ENCODE data around the gene ABCC9. TPM values are rescaled to one million over a fixed set of nuclear protein-coding genes. Genes with fewer than 3 reads are reported as not detected.
A peak's percentile ranks its signal among the peaks of the same experiment; 100 is the strongest.
"Not testable (repeated sequence)": the region's sequence is repeated elsewhere in the genome, so short reads cannot be mapped to it uniquely, and the experiment has no call there.

The ABCC9 gene
- total RNA-seq, 1 donor from 2014 or later, result 27.5 TPM

DNA sequence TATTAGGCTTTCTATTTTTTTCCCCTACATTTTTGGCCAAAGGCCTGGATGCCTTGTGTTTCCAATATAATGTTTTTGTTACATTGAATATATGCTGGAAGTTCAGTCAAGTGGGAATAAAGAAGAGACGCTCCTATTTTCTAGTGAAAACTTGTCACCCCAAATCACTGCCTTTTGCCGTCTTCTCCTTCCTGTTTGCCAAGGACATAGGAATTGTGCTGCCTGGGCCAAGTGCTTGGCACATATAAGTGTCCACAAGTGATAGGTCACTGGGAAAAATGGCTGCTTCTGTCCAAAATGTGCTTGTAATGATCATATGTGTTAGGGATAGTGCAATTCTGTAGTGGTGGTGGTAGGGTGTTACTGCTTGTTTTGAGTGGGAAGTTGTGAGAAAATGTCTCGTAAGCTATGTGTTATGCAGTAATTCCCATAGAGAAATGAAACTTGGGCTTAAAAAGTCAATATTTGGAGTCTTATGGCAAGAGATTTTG lies 155.1 kb downstream of the ABCC9 start:
- Histone ChIP-seq H3K36me3 (no peaks in the 10 kb centered on the region), H3K9me3 (no peaks in the 10 kb centered on the region), H3K27me3 (ENCODE audit: low read depth) (no peaks in the 10 kb centered on the region), H3K27ac (peak overlapping the region; percentile 3), H3K4me1 (peaks cover 5% of the 10 kb centered on the region), H3K4me3 (no peak overlapping the region)
- intact Hi-C loops (cut with DNase I), result no loop called here
- no peak for DNase-seq
- ATAC-seq, result no peak
- TF ChIP-seq, protein P1, sequence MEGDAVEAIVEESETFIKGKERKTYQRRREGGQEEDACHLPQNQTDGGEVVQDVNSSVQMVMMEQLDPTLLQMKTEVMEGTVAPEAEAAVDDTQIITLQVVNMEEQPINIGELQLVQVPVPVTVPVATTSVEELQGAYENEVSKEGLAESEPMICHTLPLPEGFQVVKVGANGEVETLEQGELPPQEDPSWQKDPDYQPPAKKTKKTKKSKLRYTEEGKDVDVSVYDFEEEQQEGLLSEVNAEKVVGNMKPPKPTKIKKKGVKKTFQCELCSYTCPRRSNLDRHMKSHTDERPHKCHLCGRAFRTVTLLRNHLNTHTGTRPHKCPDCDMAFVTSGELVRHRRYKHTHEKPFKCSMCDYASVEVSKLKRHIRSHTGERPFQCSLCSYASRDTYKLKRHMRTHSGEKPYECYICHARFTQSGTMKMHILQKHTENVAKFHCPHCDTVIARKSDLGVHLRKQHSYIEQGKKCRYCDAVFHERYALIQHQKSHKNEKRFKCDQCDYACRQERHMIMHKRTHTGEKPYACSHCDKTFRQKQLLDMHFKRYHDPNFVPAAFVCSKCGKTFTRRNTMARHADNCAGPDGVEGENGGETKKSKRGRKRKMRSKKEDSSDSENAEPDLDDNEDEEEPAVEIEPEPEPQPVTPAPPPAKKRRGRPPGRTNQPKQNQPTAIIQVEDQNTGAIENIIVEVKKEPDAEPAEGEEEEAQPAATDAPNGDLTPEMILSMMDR (IDR thresholded peaks at IDR 0.05), result no peak

DNA sequence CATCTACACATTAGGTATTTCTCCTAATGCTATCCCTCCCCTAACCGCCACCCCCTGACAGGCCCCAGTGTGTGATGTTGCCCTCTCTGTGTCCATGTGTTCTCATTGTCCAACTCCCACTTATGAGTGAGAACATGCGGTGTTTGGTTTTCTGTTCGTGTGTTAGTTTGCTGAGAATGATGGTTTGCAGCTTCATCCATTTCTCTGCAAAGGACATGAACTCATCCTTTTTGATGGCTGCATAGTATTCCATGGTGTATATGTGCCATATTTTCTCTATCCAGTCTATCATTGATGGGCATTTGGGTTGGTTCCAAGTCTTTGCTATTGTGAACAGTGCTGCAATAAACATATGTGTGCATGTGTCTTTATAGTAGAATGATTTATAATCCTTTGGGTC lies 158.5 kb downstream of the ABCC9 start:
- ATAC-seq; DNase-seq; H3K9me3 ChIP-seq; H3K27me3 ChIP-seq (ENCODE audit: low read depth); intact Hi-C loops (cut with DNase I); H3K4me1 ChIP-seq; H3K36me3 ChIP-seq; H3K27ac ChIP-seq; H3K4me3 ChIP-seq: not testable (repeated sequence)

DNA sequence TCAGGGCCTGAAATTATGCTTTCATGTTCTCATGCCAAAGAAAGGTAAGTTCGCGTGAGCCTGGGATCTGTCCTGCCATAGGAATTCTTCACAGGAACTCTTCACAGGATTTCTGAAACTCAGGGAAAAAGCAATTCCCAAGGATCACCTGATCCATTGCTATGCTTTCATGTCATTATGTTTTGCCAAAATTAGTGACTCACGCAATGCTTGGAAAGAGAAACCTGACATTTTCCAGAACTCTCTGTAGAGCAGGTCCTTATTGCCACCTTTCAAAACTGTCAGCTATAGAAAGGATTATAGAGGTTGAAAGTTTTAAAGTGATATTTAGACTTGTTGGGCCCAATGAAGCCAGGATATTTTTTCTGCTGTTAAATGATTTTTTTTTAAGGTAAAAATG lies 160.4 kb downstream of the ABCC9 start:
- Histone ChIP-seq H3K36me3 (no peaks in the 10 kb centered on the region), H3K27ac (no peak overlapping the region), H3K4me3 (no peak overlapping the region), H3K4me1 (no peaks in the 10 kb centered on the region), H3K9me3 (no peaks in the 10 kb centered on the region), H3K27me3 (ENCODE audit: low read depth) (no peaks in the 10 kb centered on the region)
- no peak for ATAC-seq
- DNase-seq, result no peak
- TF ChIP-seq, protein P1 (IDR thresholded peaks at IDR 0.05), result no peak
- intact Hi-C loops (cut with DNase I), result no loop called here

DNA sequence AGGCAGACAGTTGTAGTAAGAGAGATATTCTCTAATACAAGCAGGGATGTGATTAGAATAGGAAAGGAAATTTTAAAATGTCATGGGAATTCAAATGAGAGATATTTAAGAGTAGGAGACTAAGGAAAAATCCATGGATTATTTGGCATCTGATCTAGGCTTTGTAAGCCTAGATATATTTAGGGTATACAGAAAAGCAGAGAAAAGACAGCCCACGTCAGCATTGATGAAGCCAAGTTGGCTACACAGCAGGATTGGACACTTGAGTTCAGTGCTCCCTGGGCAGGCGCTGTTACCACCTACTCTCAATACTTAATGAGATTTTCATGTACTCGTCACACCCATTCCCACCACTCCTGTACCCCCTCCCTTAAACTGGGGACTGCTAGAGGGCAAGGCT lies 165.1 kb downstream of the ABCC9 start:
- no peak for DNase-seq
- Histone ChIP-seq H3K27ac (peak overlapping the region; percentile 70), H3K36me3 (no peaks in the 10 kb centered on the region), H3K4me3 (no peak overlapping the region), H3K27me3 (ENCODE audit: low read depth) (peaks cover 17% of the 10 kb centered on the region), H3K9me3 (no peaks in the 10 kb centered on the region), H3K4me1 (no peaks in the 10 kb centered on the region)
- TF ChIP-seq, protein P1 (IDR thresholded peaks at IDR 0.05), result no peak
- peak in 1 of 2 donors; percentile 44 for ATAC-seq
- intact Hi-C loops (cut with DNase I), result no loop called here

DNA sequence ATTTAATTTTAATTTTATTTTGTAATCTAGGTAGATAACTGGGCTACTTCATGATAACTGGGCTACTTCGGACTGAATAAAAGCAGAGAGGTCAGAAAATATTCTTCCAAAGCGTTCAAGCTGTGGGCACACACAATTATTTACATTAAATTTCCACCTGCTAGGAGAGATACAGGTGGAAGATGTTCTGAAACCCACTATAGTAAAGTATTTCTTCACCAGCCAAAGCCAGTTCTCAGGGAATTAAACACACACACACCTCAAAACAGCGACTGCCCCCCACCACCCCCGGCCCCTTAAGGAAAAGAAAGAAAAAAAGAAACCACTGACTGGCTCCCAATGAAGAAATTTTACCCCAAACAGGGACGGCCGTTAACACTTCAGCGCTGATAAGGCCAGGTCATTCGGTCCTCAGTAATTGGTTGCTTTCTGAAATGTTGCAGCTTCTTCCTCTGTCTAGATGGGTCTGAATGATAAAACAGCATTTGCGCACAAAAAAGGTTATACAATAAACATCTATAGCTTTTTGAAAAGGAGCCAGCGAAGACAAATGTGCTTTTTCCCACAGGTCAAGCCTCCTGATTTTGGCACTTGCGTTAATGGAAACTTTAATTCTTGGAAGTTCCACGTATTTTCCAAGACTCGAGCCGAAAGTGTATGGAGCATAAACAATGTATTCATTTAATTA lies 165.9 kb downstream of the ABCC9 start:
- ATAC-seq (peak in 1 of 2 donors; percentile 17), DNase-seq (no peak)
- H3K9me3 ChIP-seq, result no peaks in the 10 kb centered on the region
- peaks cover 17% of the 10 kb centered on the region for H3K27me3 ChIP-seq (ENCODE audit: low read depth)
- H3K36me3 ChIP-seq, result no peaks in the 10 kb centered on the region
- H3K4me3 ChIP-seq, result peak overlapping the region; percentile 62
- TF ChIP-seq, protein P1 (IDR thresholded peaks at IDR 0.05), result no peak
- H3K27ac ChIP-seq, result peak overlapping the region; percentile 70
- intact Hi-C loops (cut with DNase I), result no loop called here
- H3K4me1 ChIP-seq, result no peaks in the 10 kb centered on the region

DNA sequence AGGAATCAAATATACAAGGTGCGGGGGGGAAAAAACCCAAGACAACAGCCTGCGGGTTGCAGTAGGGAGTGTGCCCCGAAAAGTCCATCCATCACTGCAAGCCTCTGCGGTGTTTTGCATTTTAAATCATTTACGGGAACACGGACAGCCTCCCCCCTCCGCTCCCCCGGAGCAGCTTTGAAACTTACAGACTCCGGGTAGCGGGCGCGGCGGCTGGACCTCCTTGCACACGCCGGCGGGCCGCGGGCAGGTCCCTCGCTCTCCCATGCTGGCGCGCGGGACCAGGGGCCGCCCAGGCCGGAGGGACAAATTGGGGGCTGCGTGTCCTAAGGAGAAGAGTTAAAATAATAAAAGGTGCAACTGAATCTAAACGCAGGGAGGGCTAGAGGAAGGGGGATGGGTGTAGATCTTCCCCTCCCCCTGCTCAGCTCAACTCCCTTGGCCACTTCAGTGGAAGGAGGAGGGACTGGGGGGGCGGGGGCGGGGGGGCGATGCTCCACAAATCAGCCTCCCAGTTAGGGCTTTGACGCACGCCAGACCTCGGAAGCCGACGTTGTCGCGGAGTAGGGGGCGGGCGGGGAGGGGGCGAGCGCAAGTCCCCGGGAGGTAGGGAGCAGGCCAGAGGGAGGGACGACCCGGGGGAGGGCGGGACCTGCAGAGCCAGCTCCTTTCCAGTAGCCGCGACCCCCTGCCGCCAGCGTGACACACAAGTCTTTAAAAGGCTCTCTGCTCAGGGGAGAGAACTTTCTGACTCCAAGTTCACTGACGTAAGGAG lies 166.7 kb downstream of the ABCC9 start, which contains the start of gene KCNJ8:
Gene KCNJ8, minus strand, starts transcription at position 349 of the 775 bp plus-strand sequence. CDS start 1,090 bp downstream, outside the sequence.
- intact Hi-C loops (cut with DNase I), result no loop called here
- Histone ChIP-seq H3K36me3 (no peaks in the 10 kb centered on the region), H3K27ac (peak within 1 kb of the TSS; percentile 70), H3K9me3 (no peaks in the 10 kb centered on the region), H3K27me3 (ENCODE audit: low read depth) (peaks cover 17% of the 10 kb centered on the region), H3K4me1 (no peaks in the 10 kb centered on the region), H3K4me3 (peak within 1 kb of the TSS; percentile 62)
- TF ChIP-seq, protein P1 (IDR thresholded peaks at IDR 0.05), result no peak
- DNase-seq, result peak; percentile 83
- peak; percentile 89 to 94 for ATAC-seq
